GM18511 (cell line): Measurements from ENCODE around the gene AK1.

Source experiments
- ATAC-seq: cut with Tn5 transposase; IDR thresholded peaks from one replicate; pipeline ENCODE4 v1.9.1; 2021; ENCODE audit warnings: mild to moderate bottlenecking, moderate library complexity; ENCODE audit not compliant: unreplicated experiment

Gene AK1

DNA sequence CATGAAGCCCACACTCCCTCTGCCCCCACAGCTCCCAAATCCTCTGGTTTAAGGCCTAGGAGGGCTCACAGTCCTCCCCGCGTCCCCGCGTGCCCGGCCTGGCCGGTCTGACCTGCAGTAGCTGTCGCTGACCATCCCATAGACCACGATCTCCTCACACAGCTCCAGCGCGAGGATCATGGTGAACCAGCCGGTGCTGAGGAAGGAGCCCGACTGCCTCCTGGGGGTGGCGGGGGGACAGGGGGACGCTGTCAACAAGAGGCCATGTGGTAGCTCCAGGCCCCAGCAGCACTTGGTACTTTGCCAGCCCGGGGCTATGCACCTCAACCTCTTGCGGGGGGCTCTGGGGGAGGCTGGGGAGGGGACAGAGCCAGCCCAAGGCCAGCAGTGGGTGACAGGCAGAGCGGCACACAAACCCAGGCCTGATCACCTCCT lies 32.4 kb upstream of the AK1 start:
- ATAC-seq: no peak

DNA sequence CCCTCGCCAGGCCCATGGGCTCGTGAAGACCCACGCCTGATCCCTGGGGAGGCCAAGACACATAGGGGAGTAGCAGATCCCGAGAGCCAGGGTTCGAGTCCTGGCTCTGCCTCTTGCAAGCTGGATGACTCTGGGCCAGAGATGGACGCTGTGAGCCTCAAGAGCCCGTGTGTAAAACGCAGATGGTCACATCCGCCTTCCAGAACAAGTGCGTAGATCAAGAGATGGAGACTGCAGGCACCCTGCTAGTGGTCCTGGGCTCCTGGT lies 31.1 kb upstream of the AK1 start:
- no peak for ATAC-seq

DNA sequence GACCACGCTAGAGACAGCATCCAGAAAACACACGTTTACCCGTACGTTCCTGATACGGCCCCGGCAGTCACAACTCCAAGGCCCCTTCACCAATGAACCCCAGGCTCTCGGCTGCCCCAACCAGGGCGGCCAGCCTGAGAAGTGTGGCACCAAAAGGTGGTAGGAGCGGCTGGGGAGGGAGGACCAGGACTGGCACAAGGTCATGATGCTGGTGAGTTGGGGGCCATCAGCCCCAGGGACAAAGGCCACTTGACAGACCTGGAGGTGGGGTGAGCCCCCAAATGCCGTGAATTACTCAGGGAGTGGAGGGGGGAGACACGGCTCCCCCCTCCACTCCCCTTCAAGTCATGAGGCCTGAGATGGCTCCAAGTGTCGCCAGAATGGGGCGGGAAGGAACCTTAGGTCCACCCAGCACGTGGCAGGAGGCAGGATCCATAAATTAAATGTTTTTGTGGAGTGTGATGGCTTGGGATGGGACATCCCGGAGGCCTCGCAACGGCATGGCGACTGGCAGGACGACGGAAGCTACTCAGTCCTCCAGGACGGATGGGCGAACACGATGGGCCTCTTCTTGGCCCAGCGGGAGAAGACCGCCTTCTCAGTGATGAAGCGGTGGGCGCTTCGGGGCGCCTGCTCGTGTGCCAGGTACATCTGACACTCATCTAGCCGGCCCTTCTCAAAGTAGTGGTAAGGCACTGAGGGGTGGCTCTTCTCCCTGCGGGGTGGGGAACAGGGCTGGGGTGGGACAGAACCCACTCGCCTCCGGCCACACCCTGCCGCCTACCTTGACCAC lies 30.6 kb upstream of the AK1 start:
- ATAC-seq: no peak

DNA sequence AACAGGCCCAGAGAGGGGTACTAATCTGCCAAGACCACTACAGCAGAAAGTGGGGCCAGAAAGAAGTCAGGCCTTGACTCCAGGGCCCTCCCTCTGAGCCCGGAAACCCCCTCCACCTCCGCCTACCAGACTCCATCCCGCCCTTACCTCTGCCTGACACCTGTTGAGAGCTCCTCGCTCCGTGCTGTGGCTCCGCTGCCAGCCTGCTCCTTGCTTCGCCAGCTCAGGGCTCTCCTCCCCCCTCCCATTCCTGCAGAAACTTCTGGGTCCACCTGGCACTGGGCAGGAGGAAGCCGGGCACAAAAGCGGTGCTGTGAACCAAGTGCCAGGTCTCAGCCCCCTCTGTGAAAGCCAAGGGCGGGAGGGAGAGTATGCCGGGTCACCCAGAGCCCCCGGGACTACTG lies 28.3 kb upstream of the AK1 start:
- ATAC-seq: no peak

DNA sequence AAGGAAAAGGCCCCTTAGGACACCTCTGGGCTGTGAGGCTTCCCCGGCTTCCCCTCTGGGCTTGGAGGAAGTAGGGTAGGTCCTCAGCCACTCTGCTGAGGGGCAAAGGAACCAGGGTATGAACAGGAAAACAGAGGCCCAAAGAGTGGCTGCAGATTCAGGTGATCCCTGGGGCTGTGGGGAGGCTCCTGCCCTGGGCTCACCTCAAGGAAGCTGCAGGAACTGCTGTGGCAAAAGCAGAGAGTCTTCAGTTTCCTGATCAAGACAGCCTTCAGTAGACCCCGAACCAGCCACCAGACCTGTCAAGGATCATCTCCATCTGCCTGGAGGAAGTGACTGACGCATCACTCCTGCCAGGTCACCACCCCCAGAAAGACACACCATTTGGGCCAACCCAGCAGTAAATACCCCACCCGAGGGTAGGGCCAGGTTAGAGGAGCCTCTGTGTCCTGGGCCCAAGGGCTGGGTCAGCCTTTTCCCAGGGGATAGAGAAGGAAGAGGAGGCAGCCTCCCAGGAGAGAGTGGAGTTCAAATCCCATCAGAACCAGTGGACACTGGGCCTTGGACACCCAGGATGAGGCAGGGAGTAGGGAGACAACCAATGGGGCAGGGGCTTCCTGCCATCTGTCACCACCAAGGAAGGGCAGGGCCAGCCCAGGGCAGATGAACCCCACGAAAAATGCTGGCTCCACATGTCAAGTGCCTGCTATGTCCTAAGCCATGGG lies 27.7 kb upstream of the AK1 start:
- ATAC-seq: no peak

DNA sequence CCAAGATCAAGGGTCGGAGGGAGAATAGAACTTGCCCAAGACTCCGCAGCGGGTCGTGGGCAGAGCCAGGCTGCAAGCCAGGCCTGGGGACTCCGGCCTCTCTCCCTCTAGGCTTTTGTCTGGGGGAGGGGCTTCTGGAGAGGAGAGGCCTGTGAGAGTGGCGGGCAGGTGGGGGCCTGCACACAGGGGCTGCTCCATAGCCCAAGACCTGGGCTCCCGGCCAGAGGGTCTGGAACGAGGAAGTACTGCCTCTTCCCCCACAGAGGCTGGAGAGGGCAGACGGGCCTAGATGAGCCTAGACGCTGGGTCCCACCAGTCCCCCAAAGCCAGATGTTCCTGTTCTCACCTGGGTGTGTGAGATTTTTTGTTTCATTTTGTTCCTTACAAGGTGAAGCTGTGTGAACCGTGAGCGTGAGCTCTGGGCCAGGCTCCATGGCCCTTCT lies 27.1 kb upstream of the AK1 start:
- ATAC-seq: no peak

DNA sequence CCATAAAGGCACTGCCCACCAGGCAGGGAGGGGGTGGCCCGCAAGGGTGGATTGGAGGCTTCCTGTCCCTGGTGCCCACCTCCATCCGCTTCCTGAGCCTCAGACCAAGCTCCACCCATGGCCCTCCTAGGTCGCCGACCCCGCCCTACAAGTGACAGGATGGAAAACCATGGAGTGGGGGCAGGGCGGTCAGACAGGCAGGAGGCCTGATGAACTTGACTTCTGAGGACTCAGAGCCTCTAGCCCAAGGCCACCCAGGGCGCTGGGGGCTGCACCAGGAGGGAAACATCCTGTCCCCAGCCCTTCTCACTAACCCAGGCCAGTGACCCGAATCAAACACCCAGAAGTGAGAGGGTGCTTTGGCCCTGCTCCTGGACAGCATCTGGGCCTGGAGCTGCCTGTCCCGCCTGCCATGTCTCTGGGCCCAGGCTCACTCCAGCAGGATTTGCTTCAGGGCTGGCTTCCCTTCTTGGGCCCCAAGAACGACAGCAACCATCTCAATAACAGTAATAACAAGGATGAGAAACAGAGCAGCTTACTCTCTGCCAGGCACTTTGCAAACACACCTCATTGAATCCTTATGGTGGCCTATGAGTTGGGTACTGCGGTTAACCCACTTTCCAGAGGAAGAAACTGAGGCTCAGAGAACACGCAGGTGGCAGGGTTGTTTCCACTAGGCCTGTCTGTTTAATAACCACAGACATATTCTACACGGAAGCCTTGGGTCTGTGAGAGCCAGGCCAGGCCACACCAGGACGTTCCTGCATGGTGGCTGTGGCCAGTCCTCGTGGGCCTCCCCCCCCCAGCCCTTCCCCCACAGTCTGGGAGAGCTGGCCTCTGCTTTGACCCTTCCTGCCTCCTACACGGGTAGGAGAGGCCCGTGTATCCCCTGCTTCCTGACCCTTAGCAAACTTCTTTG lies 26.3 kb upstream of the AK1 start:
- peak; percentile 38 for ATAC-seq

DNA sequence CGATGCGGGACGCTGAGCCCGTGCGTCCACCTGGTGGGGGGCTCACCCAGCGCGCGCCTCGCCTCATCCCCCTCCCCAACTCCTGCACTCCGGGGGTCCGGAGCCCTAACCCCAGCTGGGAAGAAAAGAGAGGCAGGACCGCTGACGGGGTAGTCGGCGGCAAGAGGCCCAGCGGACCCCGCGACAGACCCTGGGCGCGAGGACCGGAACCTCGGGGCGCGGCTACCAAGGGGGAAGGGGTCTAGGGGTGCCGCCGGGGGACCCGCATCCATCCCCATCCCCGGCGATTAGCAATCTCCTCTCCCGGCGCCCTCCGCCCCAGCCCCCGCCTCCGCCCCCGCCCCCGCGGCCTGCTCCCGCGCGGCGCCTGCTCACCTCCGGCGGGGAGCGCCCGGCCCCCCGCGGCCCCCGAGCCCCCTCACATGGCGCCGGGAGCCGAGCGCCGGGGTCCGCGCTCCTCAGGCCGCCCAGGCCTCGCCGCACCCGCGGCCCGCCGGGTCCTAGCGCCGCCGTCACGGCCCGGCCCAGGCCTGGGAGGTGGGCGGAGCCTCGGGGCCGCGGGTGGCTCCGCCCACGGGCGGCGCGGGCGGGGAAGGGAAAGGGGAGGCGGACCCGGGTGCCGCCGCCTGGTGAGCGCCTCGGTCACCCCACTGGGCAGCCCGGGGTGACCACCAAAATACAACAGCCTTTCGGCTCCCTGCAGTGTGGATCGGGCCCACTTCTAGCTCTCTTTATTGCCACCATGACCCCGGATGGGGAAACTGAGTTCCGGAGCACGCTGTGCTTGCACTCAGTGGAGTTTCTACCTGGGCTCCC lies 21.9 kb upstream of the AK1 start, which contains the start of gene ST6GALNAC6:
ST6GALNAC6 (minus strand) TSS at position 476 of the 816 bp plus-strand sequence. CDS start 1,622 bp downstream, outside the sequence.
- peak; percentile 53 for ATAC-seq

DNA sequence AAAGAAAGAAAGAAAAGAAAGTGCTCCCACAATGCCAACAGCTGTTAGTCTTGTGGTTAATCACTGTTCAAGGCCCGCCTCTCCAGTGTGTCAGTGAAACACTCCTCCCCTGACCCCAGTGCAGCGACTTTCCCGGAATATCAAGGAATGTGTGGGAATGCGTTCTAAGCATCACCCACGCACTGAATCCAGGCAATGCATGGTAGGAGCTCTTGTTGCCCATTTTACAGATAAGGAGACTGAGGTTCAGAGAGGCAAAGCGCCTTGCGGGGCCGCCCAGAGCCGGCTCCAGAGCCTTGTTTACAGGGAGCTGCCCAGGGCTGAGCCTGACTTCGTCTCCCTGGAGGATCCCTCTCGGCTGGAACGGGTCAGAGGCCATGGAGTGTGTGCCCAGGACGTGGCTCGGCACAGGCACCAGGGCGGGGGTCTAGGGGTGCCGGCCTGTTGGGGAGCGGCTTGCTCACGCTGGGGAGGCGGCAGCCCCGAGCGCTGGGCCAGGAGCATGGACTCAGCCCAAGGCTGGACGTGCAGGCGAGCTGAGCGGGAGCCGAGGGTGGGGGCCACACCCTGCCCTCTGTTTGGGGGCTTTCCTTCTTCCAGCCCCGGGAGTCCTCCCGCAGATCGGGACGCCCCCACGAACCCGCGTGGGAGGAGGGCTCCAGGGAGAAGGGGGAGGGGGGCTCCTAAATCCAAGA lies 21.1 kb upstream of the AK1 start:
- peak; percentile 15 for ATAC-seq

DNA sequence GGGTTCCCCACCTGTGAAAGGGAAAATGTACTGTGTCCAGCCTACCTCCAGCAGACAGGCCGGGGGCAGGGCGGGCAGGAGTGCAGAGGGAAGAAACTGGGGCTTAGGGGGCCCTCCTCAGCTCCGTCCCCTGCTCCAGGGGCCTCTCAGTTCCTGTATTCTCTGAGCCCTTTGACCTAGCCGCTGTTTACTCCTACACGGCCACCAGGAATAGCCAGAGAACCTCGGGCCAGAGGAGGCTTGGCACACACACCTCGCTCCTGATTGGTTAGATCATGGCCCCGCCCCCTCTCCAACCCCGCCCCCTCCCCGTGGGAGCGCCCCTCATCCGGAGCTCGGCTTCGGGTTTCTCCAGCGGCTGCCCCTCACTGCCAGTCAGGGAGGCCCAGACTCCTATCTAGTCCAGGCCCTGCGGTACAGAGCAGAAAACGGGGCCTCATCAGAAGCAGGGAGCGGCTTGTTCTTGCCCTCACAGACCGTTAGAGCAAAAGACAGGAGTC lies 19.8 kb upstream of the AK1 start:
- no peak for ATAC-seq

DNA sequence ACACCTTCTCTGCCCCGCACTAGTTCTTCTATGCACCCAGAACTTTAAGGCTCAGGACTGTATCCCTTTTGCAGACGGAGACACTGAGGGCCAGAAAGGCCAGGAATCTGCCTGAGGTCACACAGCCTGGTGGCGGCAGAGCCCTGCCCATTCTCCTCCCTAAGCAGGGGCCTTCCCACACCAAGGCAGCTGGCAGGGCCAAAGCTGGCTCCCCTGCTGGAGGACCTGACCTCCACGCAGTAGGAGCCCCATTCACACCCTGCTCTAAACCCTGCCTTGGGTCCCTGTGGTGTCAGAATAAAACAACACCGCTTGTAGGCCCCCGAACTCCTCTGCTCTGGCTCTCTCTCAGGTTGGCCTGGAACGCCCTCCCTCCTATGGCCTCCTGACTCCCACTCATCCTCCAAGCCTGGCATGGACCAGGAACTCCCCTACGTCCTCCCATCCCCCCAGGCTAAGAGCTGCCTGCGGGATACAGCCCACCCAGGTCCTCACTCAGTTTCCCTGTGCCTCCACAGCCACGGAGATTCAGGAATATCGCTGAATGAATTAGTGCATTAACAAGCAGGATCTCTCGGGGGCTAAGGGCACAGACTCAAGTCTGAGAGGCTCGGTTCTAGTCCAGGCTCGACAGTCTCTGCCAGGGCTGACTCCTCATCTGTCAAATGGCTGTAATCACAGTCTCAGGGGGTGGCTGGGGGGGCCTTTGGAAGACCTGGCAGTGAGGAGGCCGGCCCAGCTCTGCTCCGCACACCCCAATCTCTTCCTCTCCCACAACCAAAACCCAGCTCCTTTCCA lies 19.1 kb upstream of the AK1 start:
- no peak for ATAC-seq

DNA sequence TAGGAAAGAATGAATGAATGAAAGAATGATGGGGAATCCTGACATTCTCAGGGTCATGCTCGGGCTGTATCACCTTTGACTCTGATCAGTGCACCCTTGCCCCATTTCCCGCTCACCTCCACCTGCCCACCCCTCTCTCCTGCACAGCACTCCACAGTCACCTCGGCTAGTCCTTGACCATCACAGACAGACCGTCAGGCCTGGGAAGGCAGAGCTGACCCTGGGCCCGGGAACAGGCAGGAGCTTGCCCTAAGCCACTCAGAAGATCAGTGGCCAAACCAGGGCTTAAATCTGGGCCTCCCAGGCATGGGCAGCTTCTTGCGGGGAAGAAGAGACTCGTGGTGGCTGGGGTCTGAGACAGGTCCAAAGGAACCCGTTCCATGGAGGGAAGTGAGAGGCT lies 18.3 kb upstream of the AK1 start:
- ATAC-seq: no peak

DNA sequence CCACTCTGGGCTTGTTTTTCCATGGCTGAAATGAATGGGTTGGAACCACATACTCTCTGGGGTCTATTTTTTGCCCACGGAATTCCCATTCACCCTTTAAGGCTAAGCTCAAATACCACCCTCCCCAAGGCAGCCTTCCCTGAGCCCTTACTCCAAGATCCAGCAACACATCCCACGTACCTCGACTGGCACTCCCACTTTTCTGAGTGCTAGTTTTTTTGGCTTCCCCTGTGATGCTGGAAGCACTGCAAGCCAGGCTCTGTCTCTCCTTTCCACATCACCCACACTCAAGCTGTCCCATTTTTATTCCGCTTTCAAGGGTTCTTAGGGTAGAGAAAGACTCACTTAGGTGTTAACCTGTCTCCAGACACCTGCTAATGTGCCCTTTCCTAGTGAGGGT lies 15.9 kb upstream of the AK1 start:
- ATAC-seq: no peak

DNA sequence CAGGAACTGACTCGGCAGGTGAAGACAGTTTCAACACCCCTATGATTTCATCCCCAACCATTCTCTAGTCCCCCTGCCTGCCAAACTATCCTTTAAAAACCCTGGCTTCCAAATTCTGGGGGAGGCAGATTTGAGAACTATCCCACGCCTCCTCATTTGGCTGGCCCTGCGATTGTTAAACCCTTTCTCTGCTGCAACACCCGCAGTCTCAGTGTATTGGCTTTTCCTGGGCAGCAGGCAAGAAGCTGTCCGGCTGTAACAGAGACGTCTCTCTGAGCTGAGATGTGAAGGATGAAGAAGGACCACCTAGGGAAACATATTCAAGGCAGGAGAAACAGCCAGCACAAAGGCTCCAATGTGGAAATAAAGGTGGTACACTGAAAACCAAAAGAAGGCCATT lies 15.4 kb upstream of the AK1 start:
- no peak for ATAC-seq

DNA sequence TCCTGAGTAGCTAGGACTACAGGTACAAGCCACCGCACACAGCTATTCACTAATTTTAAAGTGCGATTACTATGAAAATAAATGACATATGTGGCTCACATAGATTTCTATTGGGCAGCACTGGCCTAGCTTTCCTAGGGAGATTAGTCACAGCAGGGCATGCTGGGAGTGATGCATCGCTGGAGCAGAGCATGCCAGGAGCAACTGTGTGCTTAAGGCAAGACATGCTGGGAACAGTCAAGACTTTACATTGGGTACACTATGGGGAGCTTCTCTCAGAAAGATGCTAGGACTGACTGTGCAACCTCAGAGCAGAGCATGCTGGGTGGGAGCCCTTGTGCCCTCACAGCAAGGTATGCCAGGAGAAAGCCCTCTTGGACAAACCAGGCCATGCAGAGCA lies 12.6 kb upstream of the AK1 start:
- ATAC-seq: no peak

DNA sequence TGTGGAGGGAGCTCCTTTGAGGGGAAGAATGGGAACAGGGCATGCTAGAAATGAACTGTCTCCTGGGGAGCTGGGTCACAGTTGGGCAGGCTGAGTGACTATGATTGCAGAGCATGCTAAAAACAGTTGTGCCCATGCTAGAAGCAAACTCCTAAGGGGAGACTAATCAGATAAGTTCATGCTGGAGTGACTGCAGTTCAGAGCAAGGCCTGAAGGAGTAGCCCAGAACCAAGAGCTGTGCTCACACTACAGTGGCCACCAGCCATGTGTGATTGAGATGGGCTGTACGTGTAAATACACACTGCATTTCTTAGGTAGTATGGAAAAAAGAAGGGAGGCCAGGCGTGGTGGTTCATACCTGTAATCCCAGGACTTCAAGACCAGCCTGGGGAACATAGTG lies 10.3 kb upstream of the AK1 start:
- ATAC-seq: no peak

DNA sequence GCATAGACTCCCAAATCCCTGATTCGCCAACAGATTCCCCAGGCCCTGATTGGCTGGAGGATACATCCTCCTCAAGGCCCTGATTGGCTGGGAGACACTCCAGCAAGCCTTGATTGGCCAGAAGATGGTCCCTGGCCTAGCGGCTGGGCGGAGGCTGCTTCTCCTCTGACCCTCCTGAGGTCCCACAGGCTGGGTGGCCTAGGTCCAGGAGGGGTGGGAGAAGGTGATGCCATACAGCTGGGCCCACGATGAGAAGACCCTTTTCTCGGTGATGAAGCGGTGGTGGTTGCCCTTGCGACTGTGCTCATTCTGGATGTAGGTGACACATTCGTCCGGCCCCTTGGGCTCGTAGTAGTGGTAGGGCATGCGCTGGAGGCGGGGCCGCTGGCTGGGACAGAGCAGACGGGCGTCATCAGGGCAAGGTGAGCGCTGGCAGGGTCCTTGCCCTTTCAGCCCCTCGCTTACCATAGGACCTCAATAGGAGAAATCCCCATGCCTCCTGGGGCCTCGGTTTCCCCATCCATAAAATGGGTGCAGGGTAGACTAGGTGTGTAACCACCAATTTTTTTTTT lies 9.0 kb upstream of the AK1 start:
- no peak for ATAC-seq

DNA sequence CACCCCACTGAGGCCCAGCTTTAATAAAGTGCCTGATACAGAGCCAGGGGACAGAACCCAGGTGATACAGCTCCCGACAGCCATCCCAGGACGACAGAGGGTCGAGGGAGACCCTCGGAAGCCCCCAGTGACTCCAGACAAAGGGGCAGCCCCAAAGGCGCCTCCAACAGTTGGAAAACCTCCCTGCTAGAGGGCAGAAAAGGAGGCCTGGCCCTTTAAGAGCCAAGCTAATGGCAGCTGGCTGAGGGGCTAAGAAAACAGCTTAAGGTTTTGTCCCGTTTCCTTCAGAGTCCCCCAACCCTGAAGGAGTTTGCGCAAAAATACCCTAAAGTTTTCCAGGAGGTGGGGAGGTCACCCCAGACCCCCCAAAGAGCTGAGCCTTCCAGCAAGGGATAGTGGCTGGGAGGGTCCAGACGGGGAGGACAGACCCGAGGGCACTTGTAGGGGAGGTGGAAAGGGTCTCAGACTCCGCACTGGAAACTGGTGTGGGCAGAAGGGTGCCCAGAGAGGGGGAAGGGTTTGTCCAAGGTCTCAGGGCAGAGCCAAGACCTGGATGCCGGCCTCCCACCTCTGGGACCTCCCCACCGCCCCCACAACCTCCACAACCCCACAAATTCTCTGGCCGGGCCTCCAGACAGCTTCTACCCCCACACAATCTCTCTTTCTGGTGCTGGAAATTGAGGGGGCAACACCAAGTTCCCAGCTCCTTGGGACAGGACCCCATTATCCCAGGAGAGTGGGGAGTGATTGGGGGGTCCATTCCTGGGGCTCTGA lies 8.2 kb upstream of the AK1 start:
- ATAC-seq: no peak
